Stimulated activated CD4-positive, alpha-beta T cell treated with anti-CD3 and anti-CD28 coated beads, Interleukin-2, amount 100 ng/mL, for 24 hours (primary cell): ENCODE results near the gene POLR2B.
"Not testable (repeated sequence)": the region's sequence is repeated elsewhere in the genome, so short reads cannot be mapped to it uniquely, and the experiment has no call there.

Experiments
- DNase-seq, 2 donors: peaks; one replicate each; pipeline ENCODE4 v3.0.0-alpha.2; 2020

The POLR2B gene

GRCh38 chr4:56990109-56990905 lies 11.6 kb downstream of the POLR2B start:
- DNase-seq = no peak

- DNase-seq = no peak
Observed at GRCh38 chr4:56995525-56995924, 16.8 kb downstream of the POLR2B start.

DNA sequence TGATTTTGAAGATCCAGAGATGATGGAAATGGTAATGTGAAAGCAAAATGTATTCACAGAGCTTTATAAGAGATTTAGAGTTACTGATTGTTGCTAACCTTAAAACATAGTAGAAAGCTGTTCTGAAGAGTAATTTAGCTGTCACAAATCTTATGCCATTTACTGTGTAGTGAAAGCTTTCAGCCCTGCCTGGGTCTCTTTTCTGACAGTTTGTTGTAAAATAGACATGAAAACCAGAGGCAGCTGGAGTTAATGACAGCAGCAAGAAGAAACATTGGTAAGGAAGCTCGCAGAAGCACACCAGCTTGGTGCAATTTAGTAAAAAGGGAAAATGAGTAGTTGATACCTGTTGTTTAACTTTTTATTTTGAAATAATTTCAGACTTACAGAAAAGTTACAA lies 21.1 kb downstream of the POLR2B start:
- DNase-seq = no peak

- DNase-seq = no peak
Observed at GRCh38 chr4:57013543-57014120, 34.9 kb downstream of the POLR2B start.

DNA sequence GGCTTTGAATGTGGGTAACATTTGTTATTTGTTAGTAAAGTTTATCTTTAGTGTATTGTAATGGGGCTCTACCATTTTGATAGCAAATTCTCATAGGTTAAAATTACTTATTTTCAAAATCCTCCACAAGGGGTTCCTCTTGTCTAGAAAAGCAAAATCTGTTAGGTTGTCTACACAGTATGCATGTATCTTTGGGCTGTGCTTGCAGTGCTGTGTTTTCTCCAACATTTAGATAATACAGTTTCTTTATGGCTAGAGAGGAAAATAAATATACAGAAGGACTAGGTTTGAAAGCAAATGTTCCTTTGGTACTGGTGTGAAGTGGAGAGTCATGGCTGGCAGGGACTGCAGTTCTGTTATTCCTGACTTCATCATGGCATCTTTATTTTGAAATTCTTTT lies 40.3 kb downstream of the POLR2B start:
- DNase-seq = no peak

DNA sequence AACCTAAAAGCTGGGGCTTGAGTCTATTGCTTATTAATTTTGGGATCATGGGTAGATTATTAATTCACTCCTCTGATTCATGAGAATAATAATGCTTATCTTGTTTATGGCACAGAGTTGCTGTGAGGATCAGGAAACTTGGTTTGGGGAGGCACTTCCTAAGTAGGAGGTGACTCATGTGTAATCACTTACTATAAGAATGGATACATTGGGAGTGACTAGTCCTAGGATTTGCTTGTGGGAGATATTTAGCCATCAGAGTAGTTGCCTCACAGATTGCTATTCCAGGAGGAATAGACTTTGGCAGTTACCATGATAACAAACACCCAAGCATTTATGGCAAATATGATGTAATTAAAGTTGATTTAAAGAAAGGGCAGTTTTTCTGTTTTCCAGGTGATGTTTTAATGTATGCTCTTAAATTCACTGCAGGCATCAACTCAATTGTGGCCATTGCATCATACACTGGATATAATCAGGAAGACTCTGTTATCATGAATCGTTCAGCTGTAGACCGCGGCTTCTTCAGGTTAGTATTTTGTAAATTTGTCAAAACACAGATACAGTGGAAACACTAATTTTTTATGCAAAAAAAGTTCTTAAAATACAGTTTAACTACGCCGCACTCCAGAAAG lies 41.9 kb downstream of the POLR2B start:
- no peak for DNase-seq

- DNase-seq = no peak
Observed at GRCh38 chr4:57023104-57023503, 44.4 kb downstream of the POLR2B start.

- DNase-seq = no peak
Observed at GRCh38 chr4:57034520-57034919, 55.8 kb downstream of the POLR2B start.

GRCh38 chr4:57037982-57038604 lies 59.4 kb downstream of the POLR2B start:
- peak in 1 of 2 donors; percentile 51 for DNase-seq

- no peak for DNase-seq
Observed at GRCh38 chr4:57039345-57039744, 60.6 kb downstream of the POLR2B start.

DNA sequence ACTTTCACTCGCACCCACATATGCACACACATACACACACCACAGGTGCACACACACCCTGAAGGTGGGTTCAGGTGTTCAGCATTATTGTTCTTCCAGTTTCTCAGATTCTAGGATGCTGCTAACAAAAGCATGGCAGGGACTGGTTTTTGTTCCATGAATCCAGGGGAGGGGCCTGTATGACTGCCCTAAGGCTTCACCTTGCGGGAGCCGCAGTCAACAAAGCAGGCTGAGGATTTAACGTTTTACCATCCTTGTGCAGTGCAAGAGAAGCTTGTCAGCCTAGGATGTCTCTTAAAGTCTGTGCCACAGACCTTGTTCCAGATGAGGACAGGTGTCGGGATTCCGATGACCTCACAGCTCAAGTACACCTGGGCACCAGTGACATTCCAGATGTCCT lies 61.8 kb downstream of the POLR2B start:
- no peak for DNase-seq

- DNase-seq = no peak
Observed at GRCh38 chr4:57041020-57041419, 62.3 kb downstream of the POLR2B start.

DNA sequence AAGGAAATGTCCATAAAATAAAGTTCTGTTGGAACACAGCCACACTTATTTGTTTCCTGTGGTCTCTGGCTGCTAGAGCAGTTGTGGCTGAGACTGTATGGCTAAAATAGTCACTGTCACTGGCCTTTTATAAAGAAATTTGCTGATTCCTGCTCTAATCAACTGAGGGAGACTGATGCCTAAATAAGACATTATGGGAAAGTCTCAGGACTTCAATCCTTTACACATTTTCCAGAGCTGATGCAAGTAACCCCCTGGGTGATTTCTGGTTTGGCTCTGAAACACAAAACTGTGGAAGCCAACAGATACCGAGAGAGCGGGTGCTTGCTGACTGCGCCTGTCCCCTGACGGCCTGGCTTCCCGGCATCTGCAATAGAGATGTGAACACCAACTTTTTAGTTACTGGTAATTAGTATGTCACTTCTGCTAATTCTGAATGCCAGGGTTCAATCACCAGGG lies 64.0 kb downstream of the POLR2B start:
- DNase-seq = no peak

GRCh38 chr4:57043347-57044251 lies 64.9 kb downstream of the POLR2B start:
- DNase-seq = no peak

DNA sequence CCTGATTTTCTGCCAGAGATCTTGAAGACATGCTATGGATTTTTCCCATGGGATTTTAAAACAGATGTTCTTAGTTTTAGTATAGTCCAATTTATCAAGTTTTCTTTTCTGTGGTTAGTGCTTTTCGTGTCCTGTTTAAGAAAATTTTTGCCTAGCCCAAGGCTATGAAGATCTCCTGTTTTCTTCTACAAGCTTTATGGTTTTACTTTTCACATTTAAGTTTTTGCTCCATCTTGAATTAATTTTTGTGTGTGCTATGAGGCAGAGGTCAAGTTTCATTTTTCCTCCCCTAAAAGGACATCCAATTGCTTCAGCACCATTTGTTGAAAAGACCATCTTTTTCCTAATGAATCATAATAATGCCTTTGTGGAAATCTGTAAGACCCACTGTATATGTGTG lies 65.6 kb downstream of the POLR2B start:
- no peak for DNase-seq

DNA sequence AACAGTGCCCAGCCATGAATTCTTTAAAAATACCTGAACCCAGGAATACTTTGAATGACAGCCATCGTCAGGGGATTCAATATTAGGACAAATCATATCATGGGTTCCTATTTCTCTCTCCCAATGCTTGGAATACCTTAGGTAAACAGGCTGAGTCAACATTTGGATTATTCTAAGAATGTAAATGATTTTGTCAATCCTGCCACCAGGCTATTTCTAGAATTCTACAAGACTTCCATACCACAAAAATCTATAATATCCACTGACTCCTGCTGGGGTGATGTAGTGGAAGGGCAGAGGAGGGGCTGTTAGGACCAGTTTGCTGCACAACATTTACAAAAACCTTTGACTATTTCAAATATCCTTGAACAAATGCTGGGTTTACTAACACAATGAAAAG lies 66.3 kb downstream of the POLR2B start:
- DNase-seq = no peak

DNA sequence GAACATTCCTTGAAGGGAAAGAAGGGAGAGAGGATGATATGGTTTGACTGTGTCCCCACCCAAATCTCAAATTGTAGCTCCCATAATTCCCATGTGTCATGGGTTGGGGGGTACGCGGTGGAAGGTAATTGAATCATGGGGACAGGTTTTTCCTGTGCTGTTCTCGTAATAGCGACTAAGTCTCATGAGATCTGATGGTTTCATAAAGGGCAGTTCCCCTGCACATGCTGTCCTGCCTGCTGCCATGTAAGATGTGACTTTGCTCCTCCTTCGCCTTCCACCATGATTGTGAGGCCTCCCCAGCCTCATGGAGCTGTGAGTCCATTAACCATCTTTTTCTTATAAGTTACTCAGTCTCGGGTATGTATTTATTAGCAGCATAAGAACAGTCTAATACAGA lies 68.3 kb downstream of the POLR2B start:
- DNase-seq = not testable (repeated sequence)

- no peak for DNase-seq
Observed at GRCh38 chr4:57048590-57049304, 70.1 kb downstream of the POLR2B start.

- DNase-seq = no peak
Observed at GRCh38 chr4:57051095-57051494, 72.4 kb downstream of the POLR2B start.

DNA sequence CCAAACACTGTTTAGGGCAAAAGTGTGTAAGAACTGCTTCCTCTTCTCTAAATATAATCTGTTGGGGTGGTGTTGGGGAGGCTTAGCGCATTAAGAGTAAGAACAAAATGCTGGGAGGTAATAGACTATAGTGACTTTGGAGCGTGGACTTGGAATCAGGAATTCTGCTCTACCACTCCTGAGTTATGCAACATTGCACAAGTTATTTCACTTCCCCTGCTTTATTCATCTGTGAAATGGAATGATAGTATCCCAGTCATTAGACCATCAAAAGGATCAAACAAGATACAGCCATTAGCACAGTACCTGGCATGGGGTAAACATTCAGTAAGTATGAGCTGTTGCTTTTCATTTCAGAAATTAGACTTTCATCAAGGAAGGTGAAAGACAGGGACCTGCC lies 72.8 kb downstream of the POLR2B start:
- DNase-seq = no peak

GRCh38 chr4:57053508-57053907 lies 74.8 kb downstream of the POLR2B start:
- DNase-seq = no peak

DNA sequence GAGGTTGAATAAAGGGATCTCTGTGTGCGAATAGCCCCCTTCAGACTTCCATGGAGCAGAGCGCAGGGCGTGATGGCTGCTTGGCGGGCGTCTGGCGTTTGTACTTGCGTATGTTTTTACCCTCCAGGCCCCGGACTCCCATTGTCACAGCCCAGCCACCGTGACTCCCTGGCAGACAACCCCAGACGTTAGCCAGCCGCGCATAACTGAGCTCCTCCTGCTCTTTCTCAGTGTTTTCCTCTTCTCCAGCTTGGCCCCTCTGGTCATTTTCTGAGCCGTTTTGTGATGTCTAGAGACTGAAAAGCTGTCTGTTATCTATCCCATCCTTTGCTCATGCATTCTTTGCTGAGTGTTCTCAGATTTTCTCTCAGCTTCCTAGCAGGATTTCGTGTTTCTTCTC lies 77.2 kb downstream of the POLR2B start:
- DNase-seq = no peak
